ELR (cell line): ENCODE results near the gene RACGAP1.

Experiments
- DNase-seq: peaks from one replicate; pipeline ENCODE4 v3.0.0-alpha.2; 2015; ENCODE audit warnings: low read depth

Gene RACGAP1

GRCh38 chr12:50025187-50026059, at the start of gene RACGAP1:
Gene RACGAP1 (minus strand): TSS chr12:50025494. CDS start chr12:50016715, 8,779 bp downstream.
- DNase-seq: peak; percentile 100

- DNase-seq: no peak
These were observed 48.4 kb upstream of the RACGAP1 start for GRCh38 chr12:50073712-50074111.

- DNase-seq: no peak
These were observed 47.9 kb upstream of the RACGAP1 start for GRCh38 chr12:50073206-50073605.

- no peak for DNase-seq
These were observed 47.1 kb upstream of the RACGAP1 start for GRCh38 chr12:50072198-50072907.

GRCh38 chr12:50070314-50071060, 45.2 kb upstream of the RACGAP1 start:
- DNase-seq: peak; percentile 85

- DNase-seq: no peak
These were observed 44.2 kb upstream of the RACGAP1 start for GRCh38 chr12:50069539-50069938.

- DNase-seq: no peak
These were observed 43.8 kb upstream of the RACGAP1 start for GRCh38 chr12:50069069-50069468.

- peak; percentile 73 for DNase-seq
These were observed 41.1 kb upstream of the RACGAP1 start for GRCh38 chr12:50066402-50066801.

- DNase-seq: no peak
These were observed 40.5 kb upstream of the RACGAP1 start for GRCh38 chr12:50065726-50066310.

GRCh38 chr12:50062728-50063460, 37.6 kb upstream of the RACGAP1 start:
- DNase-seq: no peak

- no peak for DNase-seq
These were observed 36.8 kb upstream of the RACGAP1 start for GRCh38 chr12:50061946-50062686.

- DNase-seq: no peak
These were observed 35.9 kb upstream of the RACGAP1 start for GRCh38 chr12:50061171-50061570.

- no peak for DNase-seq
These were observed 34.8 kb upstream of the RACGAP1 start for GRCh38 chr12:50060120-50060468.

GRCh38 chr12:50059440-50060119, 34.3 kb upstream of the RACGAP1 start:
- peak; percentile 47 for DNase-seq

GRCh38 chr12:50058743-50059312, 33.5 kb upstream of the RACGAP1 start:
- no peak for DNase-seq

- DNase-seq: no peak
These were observed 32.8 kb upstream of the RACGAP1 start for GRCh38 chr12:50057896-50058670.

GRCh38 chr12:50057000-50057841, 31.9 kb upstream of the RACGAP1 start, which contains the start of gene ASIC1:
Gene ASIC1 (plus strand): TSS chr12:50057596. CDS start chr12:50058767, 1,171 bp downstream.
- DNase-seq: peak; percentile 64

- DNase-seq: no peak
These were observed 31.3 kb upstream of the RACGAP1 start for GRCh38 chr12:50056639-50056976.
